Hematopoietic multipotent progenitor cell treated with erythropoietin and hydrocortisone succinate and interleukin-3 and kit ligand, for 8 days (in vitro differentiated cells): Measurements from ENCODE around the gene UBXN10.
"Not testable (repeated sequence)": the region's sequence is repeated elsewhere in the genome, so short reads cannot be mapped to it uniquely, and the experiment has no call there.

Experiments used
- DNase-seq: peaks from one replicate; pipeline ENCODE4 v3.0.0-alpha.2; 2015

The UBXN10 gene

GRCh38 chr1:20210736-20211460 lies 25.0 kb downstream of the UBXN10 start:
- no peak for DNase-seq

- no peak for DNase-seq
Observed at GRCh38 chr1:20211511-20211931, 25.6 kb downstream of the UBXN10 start.

GRCh38 chr1:20212085-20212684 lies 26.3 kb downstream of the UBXN10 start:
- no peak for DNase-seq

- peak; percentile 75 for DNase-seq
Observed at GRCh38 chr1:20212685-20213331, 26.9 kb downstream of the UBXN10 start.

GRCh38 chr1:20215716-20216115 lies 29.8 kb downstream of the UBXN10 start:
- DNase-seq = no peak

GRCh38 chr1:20216574-20216973 lies 30.7 kb downstream of the UBXN10 start:
- peak; percentile 61 for DNase-seq

GRCh38 chr1:20219053-20219452 lies 33.2 kb downstream of the UBXN10 start:
- DNase-seq = not testable (repeated sequence)

- DNase-seq = no peak
Observed at GRCh38 chr1:20220036-20220435, 34.1 kb downstream of the UBXN10 start.

- no peak for DNase-seq
Observed at GRCh38 chr1:20223106-20223505, 37.2 kb downstream of the UBXN10 start.

- no peak for DNase-seq
Observed at GRCh38 chr1:20223551-20224419, 37.9 kb downstream of the UBXN10 start.

- DNase-seq = no peak
Observed at GRCh38 chr1:20224546-20224945, 38.6 kb downstream of the UBXN10 start.

- no peak for DNase-seq
Observed at GRCh38 chr1:20227704-20228103, 41.8 kb downstream of the UBXN10 start.

GRCh38 chr1:20228314-20228825 lies 42.5 kb downstream of the UBXN10 start:
- no peak for DNase-seq

- no peak for DNase-seq
Observed at GRCh38 chr1:20229171-20229570, 43.3 kb downstream of the UBXN10 start.

- not testable (repeated sequence) for DNase-seq
Observed at GRCh38 chr1:20232564-20232963, 46.7 kb downstream of the UBXN10 start.

- peak; percentile 38 for DNase-seq
Observed at GRCh38 chr1:20233394-20233793, 47.5 kb downstream of the UBXN10 start.

GRCh38 chr1:20233866-20234265 lies 48.0 kb downstream of the UBXN10 start:
- DNase-seq = no peak

GRCh38 chr1:20234788-20235535 lies 49.1 kb downstream of the UBXN10 start:
- no peak for DNase-seq

GRCh38 chr1:20237646-20238045 lies 51.8 kb downstream of the UBXN10 start:
- DNase-seq = no peak

GRCh38 chr1:20240012-20240411 lies 54.1 kb downstream of the UBXN10 start:
- no peak for DNase-seq

- DNase-seq = no peak
Observed at GRCh38 chr1:20242890-20243479, 57.1 kb downstream of the UBXN10 start.
